GM18526 (cell line): ENCODE measurements around the gene MACC1.

Experiments
- POLR2A ChIP-seq: IDR thresholded peaks from 3 replicates; pipeline ENCODE4 v1.6.1; 2011; ENCODE audit not compliant: insufficient read length; ENCODE audit errors: extremely low read depth

MACC1 gene

GRCh38 chr7:20200971-20201370, 16.2 kb downstream of the MACC1 start:
- no peak for TF ChIP-seq POLR2A

- no peak for TF ChIP-seq POLR2A
Observed at GRCh38 chr7:20200361-20200760, 16.8 kb downstream of the MACC1 start.

- no peak for TF ChIP-seq POLR2A
Observed at GRCh38 chr7:20199015-20199737, 18.0 kb downstream of the MACC1 start.

GRCh38 chr7:20198260-20198659, 18.9 kb downstream of the MACC1 start:
- TF ChIP-seq POLR2A: no peak

GRCh38 chr7:20197837-20198236, 19.3 kb downstream of the MACC1 start:
- no peak for TF ChIP-seq POLR2A

- TF ChIP-seq POLR2A: no peak
Observed at GRCh38 chr7:20197125-20197748, 19.9 kb downstream of the MACC1 start.

GRCh38 chr7:20194343-20194995, 22.7 kb downstream of the MACC1 start:
- TF ChIP-seq POLR2A: no peak

GRCh38 chr7:20193873-20194272, 23.3 kb downstream of the MACC1 start:
- TF ChIP-seq POLR2A: no peak

GRCh38 chr7:20193242-20193777, 23.9 kb downstream of the MACC1 start:
- no peak for TF ChIP-seq POLR2A

- TF ChIP-seq POLR2A: no peak
Observed at GRCh38 chr7:20191391-20191869, 25.8 kb downstream of the MACC1 start.

- no peak for TF ChIP-seq POLR2A
Observed at GRCh38 chr7:20190560-20191390, 26.4 kb downstream of the MACC1 start.

GRCh38 chr7:20189852-20190251, 27.3 kb downstream of the MACC1 start:
- no peak for TF ChIP-seq POLR2A

GRCh38 chr7:20188567-20188966, 28.6 kb downstream of the MACC1 start:
- no peak for TF ChIP-seq POLR2A

GRCh38 chr7:20185988-20186387, 31.2 kb downstream of the MACC1 start:
- no peak for TF ChIP-seq POLR2A

- no peak for TF ChIP-seq POLR2A
Observed at GRCh38 chr7:20183086-20183485, 34.1 kb downstream of the MACC1 start.
